AG04450 (cell line): ENCODE data around the gene HBA1. TPM values are rescaled to one million over a fixed set of nuclear protein-coding genes. Genes with fewer than 3 reads are reported as not detected.
A peak's percentile ranks its signal among the peaks of the same experiment; 100 is the strongest.

ENCODE experiments used
- CTCF ChIA-PET: fragments of 300-600, 350-600 bp; formaldehyde crosslinking; extraction: SDS; loops from one replicate; lab custom pipeline; 2022; ENCODE audit warnings: antibody characterized with exemption, inconsistent platforms; lab: Charles Lee
- POLR2A ChIA-PET: fragments of 350-600 bp; formaldehyde crosslinking; extraction: SDS; loops from one replicate; lab custom pipeline; 2021; ENCODE audit warnings: antibody characterized with exemption, inconsistent platforms; lab: Yijun Ruan, JAX
- DNase-seq: peaks from one replicate; pipeline ENCODE4 v3.0.0-alpha.2; 2011; ENCODE audit warnings: low read depth, low spot score
- H3K27ac ChIP-seq: one replicate; pipeline ENCODE4 v1.5.1; 2012; ENCODE audit warnings: low read depth, low read length, control low read depth
- H3K27me3 ChIP-seq: one replicate; pipeline ENCODE4 v1.6.0; 2012; ENCODE audit warnings: low read length; ENCODE audit not compliant: control insufficient read depth, insufficient read depth
- H3K4me3 ChIP-seq: 2 replicates; pipeline ENCODE4 v1.5.1; 2011; ENCODE audit warnings: mild to moderate bottlenecking, low read depth, low read length, control low read depth
- H3K9me3 ChIP-seq: 2 replicates; pipeline ENCODE4 v1.5.1; 2012; ENCODE audit warnings: low read length; ENCODE audit not compliant: control insufficient read depth, insufficient read depth
- polyA plus RNA-seq: library from polyadenylated mRNA; depleted of rRNA; stranded (reverse); fragments of >200 nt; gene quantifications from 2 replicates; pipeline ENCODE4 v1.2.3, GENCODE V29; 2011
- TF ChIP-seq, protein P1 (sequence below): IDR thresholded peaks from 2 replicates; pipeline ENCODE4 v1.5.1; 2011; ENCODE audit warnings: low read depth, low read length, control low read depth, inconsistent platforms

Gene HBA1
- polyA plus RNA-seq, 1 experiment, result not detected

- Histone ChIP-seq H3K9me3 (no peaks in the 10 kb centered on the region), H3K4me3 (peak within 1 kb of the TSS; percentile 50), H3K27ac (no peak within 1 kb of the TSS), H3K27me3 (peaks cover 31% of the 10 kb centered on the region)
- TF ChIP-seq, protein P1, sequence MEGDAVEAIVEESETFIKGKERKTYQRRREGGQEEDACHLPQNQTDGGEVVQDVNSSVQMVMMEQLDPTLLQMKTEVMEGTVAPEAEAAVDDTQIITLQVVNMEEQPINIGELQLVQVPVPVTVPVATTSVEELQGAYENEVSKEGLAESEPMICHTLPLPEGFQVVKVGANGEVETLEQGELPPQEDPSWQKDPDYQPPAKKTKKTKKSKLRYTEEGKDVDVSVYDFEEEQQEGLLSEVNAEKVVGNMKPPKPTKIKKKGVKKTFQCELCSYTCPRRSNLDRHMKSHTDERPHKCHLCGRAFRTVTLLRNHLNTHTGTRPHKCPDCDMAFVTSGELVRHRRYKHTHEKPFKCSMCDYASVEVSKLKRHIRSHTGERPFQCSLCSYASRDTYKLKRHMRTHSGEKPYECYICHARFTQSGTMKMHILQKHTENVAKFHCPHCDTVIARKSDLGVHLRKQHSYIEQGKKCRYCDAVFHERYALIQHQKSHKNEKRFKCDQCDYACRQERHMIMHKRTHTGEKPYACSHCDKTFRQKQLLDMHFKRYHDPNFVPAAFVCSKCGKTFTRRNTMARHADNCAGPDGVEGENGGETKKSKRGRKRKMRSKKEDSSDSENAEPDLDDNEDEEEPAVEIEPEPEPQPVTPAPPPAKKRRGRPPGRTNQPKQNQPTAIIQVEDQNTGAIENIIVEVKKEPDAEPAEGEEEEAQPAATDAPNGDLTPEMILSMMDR, result peak; percentile 13; the same call in 1 of the 2 replicates
- CTCF ChIA-PET, result interaction anchor here (0.5 to 4.0 kb wide), 11 partner anchors 12 to 127 kb away, joined by 3 to 89 read pairs (median 4); partner anchors contain the start of genes POLR3K and SNRNP25
- no peak for DNase-seq
- POLR2A ChIA-PET, result interaction anchor here (1.1 kb wide), 1 partner anchor 73 kb away, joined by 5 read pairs; no protein-coding TSS in a partner anchor
These were observed 3.7 kb downstream of the HBA1 start, which contains the start of gene HBQ1 for GRCh38 chr16:180101-180675. Gene HBQ1 (plus strand): TSS chr16:180459. CDS start chr16:180487, 28 bp downstream.

DNA sequence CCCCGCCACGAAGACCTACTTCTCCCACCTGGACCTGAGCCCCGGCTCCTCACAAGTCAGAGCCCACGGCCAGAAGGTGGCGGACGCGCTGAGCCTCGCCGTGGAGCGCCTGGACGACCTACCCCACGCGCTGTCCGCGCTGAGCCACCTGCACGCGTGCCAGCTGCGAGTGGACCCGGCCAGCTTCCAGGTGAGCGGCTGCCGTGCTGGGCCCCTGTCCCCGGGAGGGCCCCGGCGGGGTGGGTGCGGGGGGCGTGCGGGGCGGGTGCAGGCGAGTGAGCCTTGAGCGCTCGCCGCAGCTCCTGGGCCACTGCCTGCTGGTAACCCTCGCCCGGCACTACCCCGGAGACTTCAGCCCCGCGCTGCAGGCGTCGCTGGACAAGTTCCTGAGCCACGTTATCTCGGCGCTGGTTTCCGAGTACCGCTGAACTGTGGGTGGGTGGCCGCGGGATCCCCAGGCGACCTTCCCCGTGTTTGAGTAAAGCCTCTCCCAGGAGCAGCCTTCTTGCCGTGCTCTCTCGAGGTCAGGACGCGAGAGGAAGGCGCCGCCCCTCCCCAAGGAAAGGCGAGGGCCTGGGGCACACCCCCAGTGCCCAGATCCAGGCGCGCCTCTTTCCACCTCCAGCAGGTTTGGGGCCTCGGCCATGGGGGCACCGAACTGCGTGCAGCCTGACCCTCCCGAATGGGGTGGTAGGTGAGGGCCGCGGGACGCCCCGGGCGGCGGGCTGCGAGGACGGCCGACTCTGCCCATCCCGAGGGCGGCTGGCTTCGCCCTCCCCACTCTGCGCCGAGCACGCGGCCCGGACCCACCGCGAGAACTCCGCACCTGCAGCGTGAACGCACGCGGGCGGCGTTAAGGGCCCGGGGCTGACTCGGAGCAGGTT is 4.4 kb downstream of the HBA1 start:
- TF ChIP-seq, protein P1, result peak; percentile 5; the same call in 1 of the 2 replicates
- no peaks in the 10 kb centered on the region for H3K9me3 ChIP-seq
- no peak for DNase-seq
- peak overlapping the region; percentile 50 for H3K4me3 ChIP-seq
- H3K27me3 ChIP-seq, result peaks cover 25% of the 10 kb centered on the region
- no peak overlapping the region for H3K27ac ChIP-seq
- POLR2A ChIA-PET, result interaction anchor here (0.8 to 1.1 kb wide), 2 partner anchors 24 to 74 kb away, joined by 5 read pairs; no protein-coding TSS in a partner anchor
- CTCF ChIA-PET, result interaction anchor here (0.5 to 4.0 kb wide), 24 partner anchors 10 to 181 kb away, joined by 3 to 89 read pairs (median 4); partner anchors contain the start of genes POLR3K and SNRNP25

GRCh38 chr16:181565-182021 is 5.1 kb downstream of the HBA1 start:
- H3K4me3 ChIP-seq, result no peak overlapping the region
- ChIA-PET CTCF (interaction anchor here (0.6 to 4.0 kb wide), 22 partner anchors 9 to 181 kb away, joined by 3 to 89 read pairs (median 4); no protein-coding TSS in a partner anchor), POLR2A (interaction anchor here (0.8 kb wide), 1 partner anchor 25 kb away, joined by 5 read pairs; no protein-coding TSS in a partner anchor)
- TF ChIP-seq, protein P1, result peak; percentile 89
- DNase-seq, result no peak
- no peak overlapping the region for H3K27ac ChIP-seq
- H3K9me3 ChIP-seq, result no peaks in the 10 kb centered on the region
- H3K27me3 ChIP-seq, result peaks cover 25% of the 10 kb centered on the region

DNA sequence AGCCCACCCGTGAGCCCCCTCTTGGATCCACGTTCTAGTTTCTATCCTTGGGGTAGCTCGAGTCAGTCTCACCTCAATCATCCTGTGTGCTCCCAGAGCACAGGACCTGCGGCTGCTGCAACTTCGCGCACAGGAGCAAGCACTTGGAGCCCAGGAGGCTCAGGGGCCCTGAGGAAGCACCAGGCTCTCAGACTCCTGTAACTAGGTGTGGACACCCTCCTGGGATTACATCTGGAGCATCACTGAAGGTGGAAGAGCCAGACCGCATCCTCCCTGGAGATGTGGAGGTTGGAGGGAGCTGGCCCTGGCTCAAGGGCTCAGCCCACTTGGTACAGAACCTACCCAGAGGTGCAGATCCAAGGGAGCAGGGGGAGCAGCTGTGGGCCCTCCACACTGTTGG is 6.5 kb downstream of the HBA1 start:
- CTCF ChIA-PET, result interaction anchor here (0.7 to 4.0 kb wide), 2 partner anchors 77 to 179 kb away, joined by 3 to 89 read pairs; no protein-coding TSS in a partner anchor
- H3K27ac ChIP-seq, result no peak overlapping the region
- H3K4me3 ChIP-seq, result no peak overlapping the region
- no peak for DNase-seq
- TF ChIP-seq, protein P1, result no peak
- H3K27me3 ChIP-seq, result peaks cover 16% of the 10 kb centered on the region
- POLR2A ChIA-PET, result interaction anchor here (0.6 kb wide), 1 partner anchor 10 kb away, joined by 5 read pairs; no protein-coding TSS in a partner anchor
- peaks cover 4% of the 10 kb centered on the region; the same call in 1 of the 2 replicates for H3K9me3 ChIP-seq
